CD4-positive, alpha-beta T cell treated with Interleukin-1 beta for 1 hour (primary cell): ENCODE results near the gene KIF3B.
"Not testable (repeated sequence)": the region's sequence is repeated elsewhere in the genome, so short reads cannot be mapped to it uniquely, and the experiment has no call there.

Experiments used
- DNase-seq, 2 donors: peaks; one replicate each; pipeline ENCODE4 v3.0.0-alpha.2; 2020 to 2022

Gene KIF3B

GRCh38 chr20:32333181-32333987, 55.9 kb downstream of the KIF3B start:
- DNase-seq = no peak

- peak; percentile 46 to 55 for DNase-seq
These were observed 56.8 kb downstream of the KIF3B start for GRCh38 chr20:32333988-32334885.

DNA sequence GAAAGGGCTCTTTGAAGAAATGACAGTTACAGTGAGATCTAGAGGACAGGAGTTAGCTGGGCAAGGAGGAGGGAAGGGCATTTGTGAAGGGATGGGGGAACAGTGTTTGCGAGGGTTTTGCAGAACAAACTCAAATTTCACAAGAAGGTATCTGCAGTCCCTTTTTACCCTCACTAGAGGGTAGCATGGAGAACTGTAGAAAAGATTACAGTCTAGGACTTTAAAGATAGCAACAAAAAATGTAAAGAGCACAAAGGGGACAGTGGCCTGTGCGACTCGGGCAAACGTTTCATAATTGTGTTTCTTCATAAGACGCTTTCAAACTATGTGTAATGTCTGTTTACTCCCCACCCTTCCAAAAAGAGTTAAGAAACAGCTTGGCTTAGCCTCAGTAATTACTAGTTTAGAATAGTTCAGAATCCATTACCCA, 59.5 kb downstream of the KIF3B start:
- peak in 1 of 2 donors; percentile 28 for DNase-seq

DNA sequence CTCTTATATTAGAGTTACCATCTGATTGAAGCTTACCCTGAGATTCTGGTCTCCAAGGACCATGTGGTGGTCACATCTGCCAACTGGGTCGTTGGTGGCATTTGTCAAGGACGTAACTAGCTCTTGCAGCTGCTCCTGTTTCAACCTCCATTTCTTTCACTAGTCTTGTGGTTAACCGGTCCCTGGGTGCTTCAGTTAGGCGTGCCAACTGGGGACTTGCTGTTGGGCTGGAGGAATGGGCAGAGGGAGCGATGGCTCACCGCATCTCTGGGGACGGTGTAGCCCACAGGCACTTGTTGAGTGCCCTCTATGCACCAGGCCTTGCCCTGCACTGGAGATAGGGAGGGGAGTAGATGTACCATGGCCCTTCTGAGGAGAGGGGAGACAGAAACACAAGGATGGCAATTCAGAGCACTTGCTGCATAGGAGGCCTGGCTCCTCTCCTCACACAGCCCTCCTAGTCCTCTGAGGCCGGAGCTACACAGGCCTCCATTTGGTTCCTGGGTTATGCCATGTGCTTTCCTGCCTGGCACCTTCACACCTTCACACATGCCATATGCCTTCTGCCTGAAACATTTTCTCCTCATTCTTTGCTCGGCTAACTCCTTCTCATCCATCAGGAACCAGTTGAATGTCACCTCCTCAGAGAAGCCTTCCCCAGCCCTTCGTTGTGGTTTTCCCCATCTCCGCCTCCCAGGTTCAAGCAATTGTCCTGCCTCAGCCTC, 60.6 kb downstream of the KIF3B start:
- no peak for DNase-seq

DNA sequence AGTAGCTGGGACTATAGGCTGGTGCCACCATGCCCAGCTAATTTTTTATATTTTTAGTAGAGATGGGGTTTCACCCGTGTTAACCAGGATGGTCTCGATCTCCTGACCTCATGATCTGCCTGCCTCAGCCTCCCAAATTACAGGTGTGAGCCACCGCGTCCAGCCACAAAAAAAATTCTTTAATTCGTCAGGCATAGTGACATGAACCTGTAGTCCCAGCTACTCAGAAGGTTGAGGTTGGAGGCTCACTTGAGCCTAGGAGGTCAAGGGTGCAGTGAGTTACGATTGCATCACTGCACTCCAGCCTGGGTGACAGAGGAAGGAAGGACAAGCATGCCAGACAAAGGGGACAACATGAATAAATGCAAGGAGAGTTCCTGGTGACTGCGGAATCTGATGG, 61.2 kb downstream of the KIF3B start:
- DNase-seq = no peak

DNA sequence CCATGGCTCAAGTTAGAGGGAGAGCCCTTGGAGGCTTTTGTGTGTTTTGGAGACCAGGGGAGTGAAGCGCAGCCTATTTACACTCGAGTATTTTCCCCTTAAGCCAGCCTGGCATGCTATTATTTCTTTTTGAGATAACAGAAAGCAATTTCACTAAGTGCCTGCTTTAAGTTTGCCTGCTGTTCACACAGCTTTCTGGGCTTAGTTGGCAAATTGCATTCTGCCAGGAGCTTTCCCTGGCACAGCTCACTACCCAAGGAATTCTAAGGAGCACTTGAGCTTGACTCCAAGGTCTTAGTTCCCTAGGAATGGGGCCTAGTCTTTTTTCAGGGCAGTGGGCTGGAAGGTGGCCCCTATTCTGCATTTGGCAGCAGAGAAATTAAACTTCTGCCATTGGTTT, 61.7 kb downstream of the KIF3B start:
- DNase-seq = no peak

DNA sequence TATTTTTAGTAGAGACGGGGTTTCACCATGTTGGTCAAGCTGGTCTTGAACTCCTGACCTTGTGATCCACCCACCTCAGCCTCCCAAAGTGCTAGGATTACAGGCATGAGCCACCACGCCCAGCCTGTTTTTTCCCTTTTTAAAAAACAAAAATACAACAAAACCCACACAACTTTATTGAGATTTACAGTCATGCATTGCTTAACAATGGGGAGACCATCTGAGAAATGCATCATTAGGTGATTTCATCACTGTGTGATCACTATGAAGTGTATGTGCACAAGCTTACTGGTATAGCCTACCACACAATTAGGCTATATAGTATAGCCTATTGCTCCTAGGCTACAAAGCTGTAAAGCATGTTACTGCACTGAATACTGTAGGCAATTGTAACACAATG, 63.6 kb downstream of the KIF3B start:
- not testable (repeated sequence) for DNase-seq

- DNase-seq = no peak
These were observed 66.0 kb downstream of the KIF3B start for GRCh38 chr20:32343439-32343838.

DNA sequence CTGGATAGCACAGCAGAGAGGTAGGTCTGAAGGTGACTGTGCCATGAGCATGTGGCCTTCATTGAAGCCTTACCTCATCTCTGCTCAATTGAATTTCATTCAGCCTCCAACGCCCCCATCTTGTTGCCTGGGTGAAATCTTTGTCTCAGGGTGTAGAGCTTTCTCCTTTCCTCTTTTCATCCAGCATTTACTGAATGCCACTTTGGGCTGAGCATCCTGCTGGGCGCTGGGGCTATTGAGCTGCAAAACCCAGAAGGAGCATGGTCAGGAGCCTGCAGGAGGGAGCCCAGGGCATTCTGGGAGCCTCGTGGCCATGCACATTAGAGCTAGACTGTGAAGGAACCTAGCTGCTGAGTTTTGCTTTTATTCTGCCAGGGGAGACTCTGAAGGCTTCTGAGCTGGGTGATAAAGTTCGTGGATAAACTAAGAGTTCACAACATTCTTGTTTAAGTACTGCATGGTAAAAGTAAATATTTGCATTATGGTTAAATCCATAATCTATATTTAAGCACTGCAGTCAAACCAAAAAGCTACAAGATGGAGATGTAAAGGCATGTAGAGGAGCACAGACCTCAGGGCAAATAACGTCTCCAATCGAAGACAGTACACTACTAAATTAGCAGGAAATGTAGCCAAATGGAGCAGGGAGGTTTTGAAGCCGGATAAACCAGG, 67.5 kb downstream of the KIF3B start:
- no peak for DNase-seq

- DNase-seq = no peak
These were observed 70.8 kb downstream of the KIF3B start for GRCh38 chr20:32348207-32348606.

GRCh38 chr20:32350421-32350820, 73.0 kb downstream of the KIF3B start:
- DNase-seq = no peak

DNA sequence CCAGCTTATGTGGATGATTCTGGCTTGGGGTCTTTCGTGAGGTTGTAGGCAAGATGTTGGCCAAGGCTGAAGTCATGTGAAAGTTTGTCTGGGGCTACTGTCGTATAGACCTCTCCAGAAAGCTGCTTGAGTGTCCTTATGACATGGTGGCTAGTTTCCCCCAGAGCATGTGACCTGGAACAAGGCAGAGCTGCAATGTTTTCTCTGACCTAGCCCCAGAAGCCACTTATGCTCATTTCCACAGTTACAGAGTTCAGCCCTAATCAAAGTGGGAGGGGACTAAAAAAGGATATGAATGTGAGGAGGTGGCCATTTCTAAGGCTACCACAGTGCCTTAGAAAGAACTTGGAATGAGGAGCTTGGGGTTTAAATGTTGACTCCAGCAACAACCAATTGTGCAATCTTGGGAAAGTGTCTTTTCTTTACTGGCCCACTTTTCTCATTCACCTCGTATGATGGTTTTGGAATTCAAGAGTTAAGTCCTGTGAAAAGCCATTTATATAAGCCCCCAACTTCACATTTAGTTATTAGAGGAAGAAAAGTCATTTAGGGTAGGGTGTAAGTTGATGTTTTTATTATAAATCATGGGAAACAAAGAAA, 74.8 kb downstream of the KIF3B start:
- DNase-seq = no peak

DNA sequence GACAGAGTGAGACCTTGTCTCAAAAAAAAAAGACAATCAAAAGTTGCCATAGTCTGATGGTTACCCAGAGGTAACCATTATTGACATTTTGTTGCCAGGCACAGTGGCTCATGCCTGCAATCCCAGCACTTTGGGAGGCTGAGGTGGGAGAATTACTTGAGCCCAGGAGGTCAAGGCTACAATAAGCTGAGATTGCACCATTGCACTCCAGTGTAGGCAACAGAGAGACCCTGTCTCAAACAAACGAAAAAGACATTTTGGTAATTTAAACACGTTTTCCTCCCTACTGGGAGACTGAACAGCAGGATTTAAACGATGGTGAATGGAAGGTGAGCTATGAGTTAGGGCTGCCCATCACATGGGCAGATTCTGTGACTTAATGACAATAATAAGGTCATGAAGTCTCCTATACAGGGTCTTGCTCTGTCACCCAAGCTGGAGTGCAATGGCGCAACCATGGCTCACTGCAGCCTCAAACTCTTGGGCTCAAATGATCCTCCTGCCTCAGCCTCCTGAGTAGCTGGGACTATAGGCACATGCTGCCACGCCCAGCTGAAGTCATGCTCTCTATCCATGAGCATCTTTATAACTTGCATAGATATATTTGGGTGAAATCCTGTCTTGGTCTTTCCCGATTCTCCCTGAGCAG, 76.5 kb downstream of the KIF3B start:
- DNase-seq = no peak

DNA sequence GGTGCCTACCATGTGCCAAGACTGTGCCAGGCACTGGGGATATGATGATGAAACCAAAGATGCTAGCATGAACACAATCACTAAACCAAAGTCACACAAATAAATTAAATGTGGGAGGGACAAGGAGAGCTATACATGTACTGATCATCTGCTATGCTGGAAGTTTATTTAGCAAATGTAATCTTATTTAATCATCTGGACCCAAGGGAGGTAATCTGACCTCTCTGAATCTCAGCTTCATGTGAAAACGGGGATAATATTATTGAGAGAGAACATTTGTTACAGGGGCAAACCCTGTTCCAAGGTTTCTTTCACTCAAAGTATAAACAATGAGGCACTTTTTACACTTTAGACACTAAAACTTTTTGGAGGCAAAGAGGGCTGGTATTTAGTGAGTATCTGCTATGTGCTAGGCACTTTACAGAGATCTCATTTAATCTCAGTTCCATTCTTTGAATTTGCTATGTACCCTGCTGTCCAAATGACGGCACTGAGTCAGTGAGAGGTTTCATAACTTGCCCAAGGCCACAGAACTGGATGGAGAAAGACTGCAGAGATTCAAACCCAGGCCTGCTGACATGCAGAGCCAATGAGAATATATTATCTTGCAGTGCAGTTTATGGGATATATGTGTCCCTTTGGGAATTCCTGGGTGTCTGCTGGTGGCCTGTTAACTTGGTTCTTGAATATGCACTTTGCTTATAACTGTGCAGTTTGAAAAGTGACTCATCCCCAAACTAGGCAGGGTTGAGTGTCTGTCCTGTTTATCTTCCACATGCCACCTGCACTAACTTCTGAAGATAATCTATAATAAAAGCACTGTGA, 77.4 kb downstream of the KIF3B start:
- DNase-seq = no peak

DNA sequence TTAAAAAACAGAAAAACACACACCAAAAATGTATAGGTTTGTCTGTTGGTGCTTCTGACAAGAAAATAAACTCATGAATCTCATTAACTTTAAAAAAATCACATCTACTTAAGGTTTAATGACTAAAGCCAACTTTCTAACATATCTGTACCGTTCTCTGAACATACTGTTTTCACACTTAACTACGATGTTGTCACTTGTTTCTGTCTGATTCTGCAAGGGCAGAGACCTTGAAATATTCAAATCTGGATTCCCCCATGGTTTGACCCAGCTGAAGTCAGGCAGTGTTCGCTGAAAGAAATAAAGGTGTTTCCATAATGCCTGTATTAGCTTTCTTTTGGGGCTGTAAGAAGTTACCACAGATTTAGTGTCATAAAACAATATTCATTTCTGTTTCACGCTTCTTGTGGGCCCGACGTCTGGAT, 78.0 kb downstream of the KIF3B start:
- no peak for DNase-seq

- not testable (repeated sequence) for DNase-seq
These were observed 78.6 kb downstream of the KIF3B start for GRCh38 chr20:32355907-32356621.

DNA sequence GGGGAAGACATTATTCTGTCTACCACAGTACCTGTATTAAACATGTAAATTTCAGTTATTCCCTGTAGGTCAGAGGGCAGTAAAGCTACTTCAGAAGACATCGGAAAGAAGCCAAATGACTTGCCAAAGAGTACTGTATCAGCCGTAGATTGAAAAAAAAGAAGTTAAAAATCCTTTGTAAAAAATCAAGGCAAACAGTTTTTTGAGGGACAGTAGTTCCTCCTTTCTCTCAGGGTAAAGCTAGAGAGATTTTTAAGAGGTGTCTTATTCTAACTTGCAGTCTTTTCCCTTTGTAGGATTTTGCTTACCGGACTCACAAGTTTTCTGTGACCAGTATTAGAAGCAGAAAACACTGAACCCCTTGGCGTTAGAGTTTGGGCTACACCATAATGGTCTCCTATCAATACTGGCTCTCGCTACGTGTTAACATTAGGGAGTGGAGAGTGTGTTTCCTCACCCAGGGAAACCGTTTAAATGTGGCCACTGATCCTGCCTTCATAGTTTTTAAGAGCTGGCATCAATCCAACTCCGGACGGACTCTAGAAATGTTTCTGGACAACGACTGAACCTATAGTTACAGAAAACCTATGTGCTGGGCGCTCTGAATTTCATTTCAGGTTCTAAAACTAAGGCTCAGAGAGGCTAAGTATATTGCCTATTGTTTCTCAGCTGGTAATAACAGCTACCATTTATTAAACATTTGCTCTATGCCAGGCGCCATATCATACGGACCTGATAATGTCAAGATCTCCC, 79.3 kb downstream of the KIF3B start:
- DNase-seq = no peak

DNA sequence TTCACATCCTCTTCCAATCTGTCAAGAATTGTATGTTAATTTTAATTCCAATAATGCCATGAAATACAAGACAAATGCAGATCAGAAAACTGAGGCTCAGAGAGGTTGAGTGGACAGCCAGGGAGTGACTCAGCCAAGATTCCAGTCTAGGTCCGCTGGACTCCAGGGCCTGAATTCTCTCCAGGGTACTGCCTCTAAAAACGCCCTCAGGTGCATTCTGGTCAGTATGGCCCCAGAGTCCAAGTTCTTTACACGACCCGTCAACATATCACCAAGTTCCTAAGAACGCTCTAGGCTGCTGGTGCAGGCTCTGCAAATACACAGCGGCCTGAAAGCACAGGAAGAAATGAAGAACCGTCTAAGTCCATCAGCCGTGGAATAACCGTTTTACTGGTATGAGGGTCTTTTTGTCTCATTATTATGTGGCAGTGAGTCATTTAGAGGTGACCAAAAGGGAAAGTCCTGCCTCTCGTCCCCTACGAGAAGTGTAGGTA, 80.0 kb downstream of the KIF3B start:
- no peak for DNase-seq
